GM23248 (cell line): ENCODE results near the gene WDR73.

Experiments used
- EZH2 ChIP-seq: fragments of 200-600 bp; sonication (generic); IDR thresholded peaks from 2 replicates; pipeline ENCODE4 v1.6.1; 2018; ENCODE audit warnings: antibody characterized with exemption, mild to moderate bottlenecking; ENCODE audit not compliant: insufficient read depth, poor library complexity, severe bottlenecking
- EZH2phosphoT487 ChIP-seq: fragments of 200-600 bp; sonication (generic); IDR thresholded peaks from 2 replicates; pipeline ENCODE4 v1.6.1; 2018; ENCODE audit warnings: antibody characterized with exemption, moderate library complexity, mild to moderate bottlenecking, low read depth; ENCODE audit not compliant: insufficient read depth

DNA sequence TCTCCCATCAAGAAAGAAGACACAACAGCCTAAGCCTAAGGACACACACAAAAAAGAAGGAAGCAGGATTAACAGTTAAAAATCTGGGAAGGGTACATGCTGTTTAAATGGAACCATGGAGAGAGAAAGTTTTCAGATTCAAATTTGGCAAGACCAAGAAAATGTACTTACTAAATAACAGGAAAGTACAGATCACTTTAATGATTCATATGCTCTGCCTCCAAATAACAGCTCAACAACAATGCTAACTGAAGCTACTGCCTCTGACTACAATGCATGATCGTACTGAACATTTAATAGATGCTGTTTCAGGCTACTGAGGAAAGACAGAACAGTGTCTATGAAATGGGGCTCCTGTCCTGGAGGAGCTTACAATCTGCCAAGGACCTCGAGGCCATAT is 12.3 kb upstream of the WDR73 start:
- TF ChIP-seq EZH2 (no peak), EZH2phosphoT487 (no peak)
